PC-9 (cell line): Measurements from ENCODE around the gene CDK11A.

ENCODE experiments used
- EZH2 ChIP-seq: fragments of 200-600 bp; sonication (generic); IDR thresholded peaks from 2 replicates; pipeline ENCODE4 v1.8.0; 2017; ENCODE audit warnings: antibody characterized with exemption, low read depth
- TF ChIP-seq, protein P1 (sequence below): fragments of 200-600 bp; sonication (generic); conservative IDR thresholded peaks from 2 replicates; pipeline ENCODE4 v1.6.1; 2017; ENCODE audit warnings: mixed run types, antibody characterized with exemption, mild to moderate bottlenecking, moderate library complexity

GRCh38 chr1:1670866-1671265, 53.3 kb downstream of the CDK11A start:
- TF ChIP-seq, protein P1, sequence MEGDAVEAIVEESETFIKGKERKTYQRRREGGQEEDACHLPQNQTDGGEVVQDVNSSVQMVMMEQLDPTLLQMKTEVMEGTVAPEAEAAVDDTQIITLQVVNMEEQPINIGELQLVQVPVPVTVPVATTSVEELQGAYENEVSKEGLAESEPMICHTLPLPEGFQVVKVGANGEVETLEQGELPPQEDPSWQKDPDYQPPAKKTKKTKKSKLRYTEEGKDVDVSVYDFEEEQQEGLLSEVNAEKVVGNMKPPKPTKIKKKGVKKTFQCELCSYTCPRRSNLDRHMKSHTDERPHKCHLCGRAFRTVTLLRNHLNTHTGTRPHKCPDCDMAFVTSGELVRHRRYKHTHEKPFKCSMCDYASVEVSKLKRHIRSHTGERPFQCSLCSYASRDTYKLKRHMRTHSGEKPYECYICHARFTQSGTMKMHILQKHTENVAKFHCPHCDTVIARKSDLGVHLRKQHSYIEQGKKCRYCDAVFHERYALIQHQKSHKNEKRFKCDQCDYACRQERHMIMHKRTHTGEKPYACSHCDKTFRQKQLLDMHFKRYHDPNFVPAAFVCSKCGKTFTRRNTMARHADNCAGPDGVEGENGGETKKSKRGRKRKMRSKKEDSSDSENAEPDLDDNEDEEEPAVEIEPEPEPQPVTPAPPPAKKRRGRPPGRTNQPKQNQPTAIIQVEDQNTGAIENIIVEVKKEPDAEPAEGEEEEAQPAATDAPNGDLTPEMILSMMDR, result no peak
- no peak for TF ChIP-seq EZH2
